Neural cell (in vitro differentiated cells): ENCODE results near the gene CHPF2. TPM values are rescaled to one million over a fixed set of nuclear protein-coding genes. Genes with fewer than 3 reads are reported as not detected.

Source experiments
- H2AFZ ChIP-seq: fragments of 200-600, 300-800 bp; sonication (generic), shearing (Covaris generic); 2 replicates; pipeline ENCODE4 v1.6.0; 2014; ENCODE audit warnings: low read depth, mild to moderate bottlenecking, antibody characterized with exemption, low read length, moderate library complexity
- H3F3A ChIP-seq: fragments of 200-600 bp; shearing (Covaris generic); 2 replicates; pipeline ENCODE4 v1.6.1; 2016; ENCODE audit warnings: mild to moderate bottlenecking, moderate library complexity, mixed read lengths, antibody characterized with exemption, low read length; ENCODE audit not compliant: insufficient read depth, poor library complexity, severe bottlenecking
- H3K27ac ChIP-seq: fragments of 200-600, 300-800 bp; sonication (generic), shearing (Covaris generic); 2 replicates; pipeline ENCODE4 v1.5.1; 2014; ENCODE audit warnings: mild to moderate bottlenecking, low read length, moderate library complexity
- H3K27me3 ChIP-seq: fragments of 300-800, 200-600 bp; sonication (generic), shearing (Covaris generic); 2 replicates; pipeline ENCODE4 v1.6.0; 2014; ENCODE audit warnings: mild to moderate bottlenecking, low read depth, low read length, moderate library complexity; ENCODE audit not compliant: insufficient read depth
- H3K36me3 ChIP-seq: fragments of 300-800, 200-600 bp; sonication (generic), shearing (Covaris generic); 2 replicates; pipeline ENCODE4 v1.5.1; 2014; ENCODE audit warnings: mild to moderate bottlenecking, antibody characterized with exemption, low read length, moderate library complexity; ENCODE audit not compliant: insufficient read depth
- H3K4me2 ChIP-seq: fragments of 300-800, 200-600 bp; sonication (generic), shearing (Covaris generic); 2 replicates; pipeline ENCODE4 v1.6.0; 2014; ENCODE audit warnings: mild to moderate bottlenecking, low read length
- H3K4me3 ChIP-seq: fragments of 300-800, 200-600 bp; sonication (generic), shearing (Covaris generic); 2 replicates; pipeline ENCODE4 v1.5.1; 2014; ENCODE audit warnings: mild to moderate bottlenecking, low read length, moderate library complexity
- H3K79me2 ChIP-seq: fragments of 200-600 bp; shearing (Covaris generic); replicated peaks from 2 replicates; pipeline ENCODE4 v1.6.0; 2014; ENCODE audit warnings: mild to moderate bottlenecking, low read length, moderate library complexity; ENCODE audit not compliant: insufficient read depth
- H3K9ac ChIP-seq: fragments of 300-800, 200-600 bp; sonication (generic), shearing (Covaris generic); 2 replicates; pipeline ENCODE4 v1.6.1; 2016; ENCODE audit warnings: mild to moderate bottlenecking, low read length, mixed read lengths
- H3K9me2 ChIP-seq: fragments of 200-600 bp; shearing (Covaris generic); 2 replicates; pipeline ENCODE4 v1.6.1; 2016; ENCODE audit warnings: mild to moderate bottlenecking, low read length, mixed read lengths; ENCODE audit not compliant: insufficient read depth
- H3K9me3 ChIP-seq: fragments of 200-600, 300-800 bp; sonication (generic), shearing (Covaris generic); 2 replicates; pipeline ENCODE4 v1.6.1; 2016; ENCODE audit warnings: mild to moderate bottlenecking, mixed run types, low read length, moderate library complexity, mixed read lengths
- H4K20me1 ChIP-seq: fragments of 200-600 bp; shearing (Covaris generic); 2 replicates; pipeline ENCODE4 v1.6.1; 2016; ENCODE audit warnings: mild to moderate bottlenecking, mixed run types; ENCODE audit not compliant: insufficient read depth
- CTCF ChIP-seq: fragments of 450-650 bp; IDR thresholded peaks from 2 replicates; pipeline ENCODE4 v1.5.1; 2014; ENCODE audit warnings: antibody characterized with exemption, mild to moderate bottlenecking, moderate library complexity; ENCODE audit not compliant: poor library complexity, severe bottlenecking
- EP300 ChIP-seq: fragments of 450-650 bp; conservative IDR thresholded peaks from 2 replicates; pipeline ENCODE4 v1.6.1; 2014; ENCODE audit warnings: antibody characterized with exemption, mild to moderate bottlenecking, moderate library complexity; ENCODE audit not compliant: poor library complexity, severe bottlenecking
- EZH2 ChIP-seq: fragments of 200-600, 300-800 bp; shearing (Covaris generic), sonication (generic); IDR thresholded peaks from 2 replicates; pipeline ENCODE4 v1.6.1; 2014; ENCODE audit warnings: antibody characterized with exemption, low read length, borderline replicate concordance, mild to moderate bottlenecking; ENCODE audit not compliant: insufficient read depth, poor library complexity, severe bottlenecking
- MXI1 ChIP-seq: fragments of 450-650 bp; conservative IDR thresholded peaks from 2 replicates; pipeline ENCODE4 v1.6.1; 2014; ENCODE audit warnings: antibody characterized with exemption, mild to moderate bottlenecking; ENCODE audit not compliant: poor library complexity, severe bottlenecking
- POLR2AphosphoS5 ChIP-seq: IDR thresholded peaks from 2 replicates; pipeline ENCODE4 v1.6.1; 2012
- RAD21 ChIP-seq: fragments of 450-650 bp; conservative IDR thresholded peaks from 2 replicates; pipeline ENCODE4 v1.6.1; 2014; ENCODE audit warnings: antibody characterized with exemption, mild to moderate bottlenecking, moderate library complexity
- REST ChIP-seq: IDR thresholded peaks from 2 replicates; pipeline ENCODE4 v1.6.1; 2012; ENCODE audit warnings: borderline replicate concordance
- SMC3 ChIP-seq: fragments of 450-650 bp; conservative IDR thresholded peaks from 2 replicates; pipeline ENCODE4 v1.6.1; 2014; ENCODE audit warnings: antibody characterized with exemption, mild to moderate bottlenecking, moderate library complexity; ENCODE audit not compliant: poor library complexity
- TAF1 ChIP-seq: IDR thresholded peaks from 2 replicates; pipeline ENCODE4 v1.6.1; 2012; ENCODE audit warnings: low read depth
- polyA plus RNA-seq: library from polyadenylated mRNA; depleted of rRNA; stranded (reverse); fragments of >200 nt; gene quantifications from 2 replicates; pipeline ENCODE4 v1.2.3, GENCODE V29; 2014

Gene CHPF2
- polyA plus RNA-seq, 1 donor from 2014 or later = 22.5 TPM

GRCh38 chr7:151201751-151202150 is 30.5 kb upstream of the CHPF2 start:
- Histone ChIP-seq H4K20me1 (no peaks in the 10 kb centered on the region), H3K9me2 (no peaks in the 10 kb centered on the region), H2AFZ (no peak overlapping the region), H3F3A (no peaks in the 10 kb centered on the region), H3K36me3 (no peaks in the 10 kb centered on the region), H3K4me2 (no peak overlapping the region), H3K79me2 (no peaks in the 10 kb centered on the region), H3K4me3 (no peak overlapping the region), H3K9me3 (no peaks in the 10 kb centered on the region), H3K27ac (no peak overlapping the region), H3K27me3 (no peaks in the 10 kb centered on the region), H3K9ac (no peak overlapping the region)
- TF ChIP-seq REST (no peak), RAD21 (no peak), EZH2 (no peak), TAF1 (no peak), EP300 (no peak), CTCF (no peak), SMC3 (no peak), MXI1 (no peak), POLR2AphosphoS5 (no peak)

GRCh38 chr7:151202836-151203235 is 29.4 kb upstream of the CHPF2 start:
- no peaks in the 10 kb centered on the region for H3F3A ChIP-seq
- H3K36me3 ChIP-seq = no peaks in the 10 kb centered on the region
- H3K9me3 ChIP-seq = no peaks in the 10 kb centered on the region
- no peak overlapping the region for H3K27ac ChIP-seq
- H2AFZ ChIP-seq = no peak overlapping the region
- no peak overlapping the region for H3K4me2 ChIP-seq
- H4K20me1 ChIP-seq = no peaks in the 10 kb centered on the region
- no peak for TF ChIP-seq RAD21
- TF ChIP-seq POLR2AphosphoS5 = no peak
- TF ChIP-seq SMC3 = no peak
- TF ChIP-seq EP300 = no peak
- no peak for TF ChIP-seq MXI1
- no peak for TF ChIP-seq REST
- H3K9me2 ChIP-seq = no peaks in the 10 kb centered on the region
- H3K27me3 ChIP-seq = no peaks in the 10 kb centered on the region
- no peaks in the 10 kb centered on the region for H3K79me2 ChIP-seq
- no peak overlapping the region for H3K9ac ChIP-seq
- no peak overlapping the region for H3K4me3 ChIP-seq
